Central memory CD8-positive, alpha-beta T cell (primary cell): ENCODE measurements around the gene ATXN7L3.

ENCODE experiments used
- ATAC-seq: fragments of 150-1000 bp; cut with Tn5 transposase; replicated peaks from 2 replicates; pipeline ENCODE4 v1.10.0; 2022; ENCODE audit warnings: mild to moderate bottlenecking, moderate FRiP score, moderate number of reproducible peaks; ENCODE audit not compliant: poor library complexity, severe bottlenecking; ENCODE audit errors: extremely low read depth
- DNase-seq, 2 donors: peaks; one replicate each; pipeline ENCODE4 v3.0.0; 2021; ENCODE audit warnings: low spot score in 2 of 2
- H3K27ac Mint-ChIP-seq: one replicate; pipeline ENCODE4 v1.8.0; 2022; ENCODE audit warnings: low read depth, mild to moderate bottlenecking, moderate library complexity, mixed read lengths
- H3K27me3 Mint-ChIP-seq: one replicate; pipeline ENCODE4 v1.8.0; 2022; ENCODE audit warnings: mixed read lengths
- H3K36me3 Mint-ChIP-seq: one replicate; pipeline ENCODE4 v1.8.0; 2022; ENCODE audit warnings: mild to moderate bottlenecking, moderate library complexity, mixed read lengths; ENCODE audit not compliant: insufficient read depth
- H3K4me1 Mint-ChIP-seq: one replicate; pipeline ENCODE4 v1.8.0; 2022; ENCODE audit warnings: mixed read lengths
- H3K4me3 Mint-ChIP-seq: one replicate; pipeline ENCODE4 v1.8.0; 2022; ENCODE audit warnings: mild to moderate bottlenecking, moderate library complexity, mixed read lengths
- H3K9me3 Mint-ChIP-seq: one replicate; pipeline ENCODE4 v1.8.0; 2022; ENCODE audit warnings: mixed read lengths

ATXN7L3 gene

GRCh38 chr17:44203731-44204440 is 4.2 kb upstream of the ATXN7L3 start:
- no peak overlapping the region for H3K4me3 Mint-ChIP-seq

GRCh38 chr17:44202756-44203155 is 3.1 kb upstream of the ATXN7L3 start:
- Mint-ChIP-seq H3K27ac (peak overlapping the region; percentile 47), H3K4me3 (no peak overlapping the region), H3K36me3 (peaks cover 16% of the 10 kb centered on the region), H3K4me1 (peaks cover 38% of the 10 kb centered on the region), H3K9me3 (no peaks in the 10 kb centered on the region), H3K27me3 (no peaks in the 10 kb centered on the region)
- DNase-seq: no peak
- no peak for ATAC-seq

More at GRCh38 chr17:44203731-44204440, 4.2 kb upstream of the ATXN7L3 start:
- peaks cover 22% of the 10 kb centered on the region for H3K36me3 Mint-ChIP-seq
- DNase-seq (peak in 1 of 2 donors; percentile 38), ATAC-seq (no peak)
- H3K4me1 Mint-ChIP-seq: peaks cover 34% of the 10 kb centered on the region
- H3K27ac Mint-ChIP-seq: peak overlapping the region; percentile 47
- H3K27me3 Mint-ChIP-seq: no peaks in the 10 kb centered on the region
- no peaks in the 10 kb centered on the region for H3K9me3 Mint-ChIP-seq

GRCh38 chr17:44200478-44201155 is 933 bp upstream of the ATXN7L3 start:
- Mint-ChIP-seq H3K4me3 (peak overlapping the region; percentile 84), H3K36me3 (peaks cover 16% of the 10 kb centered on the region), H3K27ac (peak overlapping the region; percentile 85), H3K4me1 (peaks cover 53% of the 10 kb centered on the region), H3K27me3 (no peaks in the 10 kb centered on the region), H3K9me3 (no peaks in the 10 kb centered on the region)
- no peak for ATAC-seq
- no peak for DNase-seq

- DNase-seq (no peak), ATAC-seq (peak; percentile 15)
- peaks cover 50% of the 10 kb centered on the region for H3K4me1 Mint-ChIP-seq
- no peaks in the 10 kb centered on the region for H3K27me3 Mint-ChIP-seq
- H3K4me3 Mint-ChIP-seq: peak overlapping the region; percentile 79
- no peaks in the 10 kb centered on the region for H3K9me3 Mint-ChIP-seq
- peaks cover 25% of the 10 kb centered on the region for H3K36me3 Mint-ChIP-seq
- peak overlapping the region; percentile 70 for H3K27ac Mint-ChIP-seq
Observed at GRCh38 chr17:44198721-44199552, 747 bp downstream of the ATXN7L3 start.

GRCh38 chr17:44197980-44198720 is 1.5 kb downstream of the ATXN7L3 start:
- Mint-ChIP-seq H3K36me3 (peaks cover 28% of the 10 kb centered on the region), H3K27me3 (no peaks in the 10 kb centered on the region), H3K9me3 (no peaks in the 10 kb centered on the region), H3K27ac (peak overlapping the region; percentile 70), H3K4me1 (peaks cover 42% of the 10 kb centered on the region), H3K4me3 (peak overlapping the region; percentile 79)
- ATAC-seq (no peak), DNase-seq (no peak)

- Mint-ChIP-seq H3K27me3 (no peaks in the 10 kb centered on the region), H3K27ac (no peak overlapping the region), H3K4me1 (peaks cover 35% of the 10 kb centered on the region), H3K4me3 (peak overlapping the region; percentile 79), H3K9me3 (no peaks in the 10 kb centered on the region), H3K36me3 (peaks cover 33% of the 10 kb centered on the region)
- ATAC-seq: no peak
- DNase-seq: no peak
Observed at GRCh38 chr17:44197107-44197506, 2.6 kb downstream of the ATXN7L3 start.

- H3K27me3 Mint-ChIP-seq: no peaks in the 10 kb centered on the region
- no peaks in the 10 kb centered on the region for H3K9me3 Mint-ChIP-seq
- ATAC-seq: no peak
- no peak overlapping the region for H3K4me3 Mint-ChIP-seq
- H3K4me1 Mint-ChIP-seq: peaks cover 33% of the 10 kb centered on the region
- no peak overlapping the region for H3K27ac Mint-ChIP-seq
- DNase-seq: no peak
- peaks cover 36% of the 10 kb centered on the region for H3K36me3 Mint-ChIP-seq
Observed at GRCh38 chr17:44193326-44194084, 6.2 kb downstream of the ATXN7L3 start.

- no peaks in the 10 kb centered on the region for H3K9me3 Mint-ChIP-seq
- peaks cover 32% of the 10 kb centered on the region for H3K36me3 Mint-ChIP-seq
- DNase-seq (no peak), ATAC-seq (no peak)
- no peak overlapping the region for H3K27ac Mint-ChIP-seq
- H3K4me1 Mint-ChIP-seq: peaks cover 33% of the 10 kb centered on the region
- H3K27me3 Mint-ChIP-seq: no peaks in the 10 kb centered on the region
- no peak overlapping the region for H3K4me3 Mint-ChIP-seq
Observed at GRCh38 chr17:44192750-44193149, 6.9 kb downstream of the ATXN7L3 start.

GRCh38 chr17:44191941-44192496 is 7.7 kb downstream of the ATXN7L3 start:
- H3K9me3 Mint-ChIP-seq: no peaks in the 10 kb centered on the region

GRCh38 chr17:44191369-44191768 is 8.3 kb downstream of the ATXN7L3 start:
- Mint-ChIP-seq H3K27ac (no peak overlapping the region), H3K36me3 (peaks cover 39% of the 10 kb centered on the region), H3K4me1 (peaks cover 28% of the 10 kb centered on the region), H3K27me3 (no peaks in the 10 kb centered on the region), H3K4me3 (no peak overlapping the region), H3K9me3 (no peaks in the 10 kb centered on the region)
- DNase-seq: no peak
- no peak for ATAC-seq

More at GRCh38 chr17:44191941-44192496, 7.7 kb downstream of the ATXN7L3 start:
- ATAC-seq: no peak
- Mint-ChIP-seq H3K27ac (no peak overlapping the region), H3K27me3 (no peaks in the 10 kb centered on the region), H3K36me3 (peaks cover 33% of the 10 kb centered on the region), H3K4me1 (peaks cover 32% of the 10 kb centered on the region), H3K4me3 (no peak overlapping the region)
- DNase-seq: no peak

- Mint-ChIP-seq H3K27ac (peak overlapping the region; percentile 32), H3K36me3 (peaks cover 38% of the 10 kb centered on the region), H3K27me3 (no peaks in the 10 kb centered on the region), H3K4me1 (peaks cover 30% of the 10 kb centered on the region), H3K4me3 (peak overlapping the region; percentile 47), H3K9me3 (no peaks in the 10 kb centered on the region)
- DNase-seq: no peak
- ATAC-seq: no peak
Observed at GRCh38 chr17:44190481-44190880, 9.2 kb downstream of the ATXN7L3 start.
